GM23338 (cell line): ENCODE data around the gene ZDHHC23. TPM values are rescaled to one million over a fixed set of nuclear protein-coding genes. Genes with fewer than 3 reads are reported as not detected.

Experiments used
- ATAC-seq: fragments of 200-7000 bp; cut with Tn5 transposase; 3 replicates; pipeline ENCODE4 v1.9.1; 2020
- DNase-seq: peaks from one replicate; pipeline ENCODE4 v3.0.0-alpha.2; 2015; ENCODE audit warnings: low spot score
- H2AFZ ChIP-seq: fragments of 200-600 bp; sonication (generic); 2 replicates; pipeline ENCODE4 v1.8.0; 2016; ENCODE audit warnings: antibody characterized with exemption, mild to moderate bottlenecking, moderate library complexity
- H3F3A ChIP-seq: fragments of 200-600 bp; sonication (generic); replicated peaks from 2 replicates; pipeline ENCODE4 v1.8.0; 2017; ENCODE audit warnings: antibody characterized with exemption, mixed run types, low read depth
- H3K27ac ChIP-seq: fragments of 200-600 bp; sonication (generic); 2 replicates; pipeline ENCODE4 v1.6.1; 2016; ENCODE audit warnings: low read depth
- H3K27me3 ChIP-seq: fragments of 200-600 bp; sonication (generic); 2 replicates; pipeline ENCODE4 v1.8.0; 2016; ENCODE audit warnings: mild to moderate bottlenecking, mixed run types, moderate library complexity; ENCODE audit not compliant: insufficient read depth
- H3K36me3 ChIP-seq: fragments of 200-600 bp; sonication (generic); 2 replicates; pipeline ENCODE4 v1.8.0; 2016; ENCODE audit warnings: mild to moderate bottlenecking; ENCODE audit not compliant: insufficient read depth
- H3K4me1 ChIP-seq: fragments of 200-600 bp; sonication (generic); 2 replicates; pipeline ENCODE4 v1.8.0; 2016; ENCODE audit warnings: mild to moderate bottlenecking, moderate library complexity; ENCODE audit not compliant: insufficient read depth
- H3K4me2 ChIP-seq: fragments of 200-600 bp; sonication (generic); 2 replicates; pipeline ENCODE4 v1.7.1; 2017; ENCODE audit warnings: mixed run types
- H3K4me3 ChIP-seq: fragments of 200-600 bp; sonication (generic); 2 replicates; pipeline ENCODE4 v1.6.1; 2016; ENCODE audit warnings: mixed run types
- H3K79me2 ChIP-seq: fragments of 200-600 bp; sonication (generic); replicated peaks from 2 replicates; pipeline ENCODE4 v1.8.0; 2017; ENCODE audit warnings: mild to moderate bottlenecking; ENCODE audit not compliant: insufficient read depth
- H3K9me2 ChIP-seq: fragments of 200-600 bp; sonication (generic); 2 replicates; pipeline ENCODE4 v1.8.0; 2017; ENCODE audit not compliant: insufficient read depth
- H4K20me1 ChIP-seq: fragments of 200-600 bp; sonication (generic); replicated peaks from 2 replicates; pipeline ENCODE4 v1.8.0; 2017; ENCODE audit warnings: mild to moderate bottlenecking; ENCODE audit not compliant: insufficient read depth
- H3K27ac Mint-ChIP-seq: 2 replicates; pipeline ENCODE4 v1.8.0; 2020; ENCODE audit warnings: inconsistent platforms, mild to moderate bottlenecking, moderate library complexity, mixed read lengths
- H3K27me3 Mint-ChIP-seq: 3 replicates; pipeline ENCODE4 v1.8.0; 2022; ENCODE audit warnings: low read depth, mild to moderate bottlenecking, moderate library complexity, mixed read lengths, inconsistent platforms; ENCODE audit not compliant: insufficient read depth, poor library complexity
- H3K36me3 Mint-ChIP-seq: 3 replicates; pipeline ENCODE4 v1.8.0; 2021; ENCODE audit warnings: low read depth, mild to moderate bottlenecking, inconsistent platforms, moderate library complexity, mixed read lengths
- H3K4me1 Mint-ChIP-seq: 3 replicates; pipeline ENCODE4 v1.8.0; 2020; ENCODE audit warnings: mild to moderate bottlenecking, inconsistent platforms, mixed read lengths
- H3K4me3 Mint-ChIP-seq: 3 replicates; pipeline ENCODE4 v1.8.0; 2021; ENCODE audit warnings: moderate library complexity, mild to moderate bottlenecking, inconsistent platforms, mixed read lengths
- H3K9me3 Mint-ChIP-seq: 3 replicates; pipeline ENCODE4 v1.8.0; 2020; ENCODE audit warnings: moderate library complexity, mild to moderate bottlenecking, inconsistent platforms, mixed read lengths
- CREB1 ChIP-seq: fragments of 250-450 bp; sonication (Bioruptor Pico); IDR thresholded peaks from 2 replicates; pipeline ENCODE4 v1.5.0; 2020; ENCODE audit warnings: low read depth, mild to moderate bottlenecking, moderate library complexity
- EZH2 ChIP-seq: fragments of 200-600 bp; sonication (generic); IDR thresholded peaks from one replicate; pipeline ENCODE4 v1.8.0; 2017; ENCODE audit warnings: antibody characterized with exemption, mild to moderate bottlenecking, low read depth; ENCODE audit not compliant: unreplicated experiment
- EZH2phosphoT487 ChIP-seq: fragments of 200-600 bp; sonication (generic); IDR thresholded peaks from one replicate; pipeline ENCODE4 v1.8.1; 2018; ENCODE audit warnings: antibody characterized with exemption; ENCODE audit not compliant: unreplicated experiment
- JUNB ChIP-seq: IDR thresholded peaks from one replicate; pipeline ENCODE4 v1.6.1; 2016; ENCODE audit warnings: antibody characterized with exemption; ENCODE audit not compliant: unreplicated experiment
- NANOG ChIP-seq: IDR thresholded peaks from 2 replicates; pipeline ENCODE4 v1.6.1; 2016; ENCODE audit warnings: antibody characterized with exemption, borderline replicate concordance
- POLR2AphosphoS5 ChIP-seq: IDR thresholded peaks from 2 replicates; pipeline ENCODE4 v1.6.1; 2016; ENCODE audit warnings: antibody characterized with exemption, low read depth
- STAT1 ChIP-seq: IDR thresholded peaks from one replicate; pipeline ENCODE4 v1.6.1; 2016; ENCODE audit warnings: antibody characterized with exemption; ENCODE audit not compliant: unreplicated experiment
- ZNF114 ChIP-seq: fragments of 250-450 bp; sonication (Bioruptor Pico); IDR thresholded peaks from 2 replicates; pipeline ENCODE4 v1.5.0; 2020; ENCODE audit warnings: mild to moderate bottlenecking, moderate library complexity
- ZNF331 ChIP-seq: fragments of 250-450 bp; sonication (Bioruptor Pico); IDR thresholded peaks from 2 replicates; pipeline ENCODE4 v1.5.0; 2020; ENCODE audit warnings: low read depth, mild to moderate bottlenecking, moderate library complexity
- polyA plus RNA-seq: library from polyadenylated mRNA; unstranded; fragments of >200 nt; fragmentation: Nextera tagmentation; extraction: Ambion mirVana; gene quantifications from 2 replicates; pipeline ENCODE4 v1.2.1, GENCODE V29; 2016
- total RNA-seq: library from RNA; depleted of rRNA; stranded (reverse); fragments of >200 nt; shearing (Covaris generic); gene quantifications from 2 replicates; pipeline ENCODE4 v1.2.3, GENCODE V29; 2014
- TF ChIP-seq, protein P1 (sequence below): IDR thresholded peaks from one replicate; pipeline ENCODE4 v1.6.1; 2018; ENCODE audit warnings: antibody characterized with exemption; ENCODE audit not compliant: unreplicated experiment
- TF ChIP-seq, protein P2 (sequence below): IDR thresholded peaks from 2 replicates; pipeline ENCODE4 v1.6.1; 2016; ENCODE audit warnings: antibody characterized with exemption
- TF ChIP-seq, protein P3 (sequence below), 2 experiments: fragments of 200-600 bp in 1 of 2; sonication (generic) in 1 of 2; conservative IDR thresholded peaks; 2 replicates each; pipeline versions ENCODE4 v1.5.1 to v1.6.1; 2016 to 2017; ENCODE audit warnings: antibody characterized with exemption in 2 of 2, low read depth in 2 of 2, mild to moderate bottlenecking in 2 of 2, moderate library complexity in 1 of 2
- TF ChIP-seq, protein P4 (sequence below): fragments of 250-450 bp; sonication (Bioruptor Pico); IDR thresholded peaks from 2 replicates; pipeline ENCODE4 v1.5.0; 2020; ENCODE audit warnings: mild to moderate bottlenecking, moderate library complexity

Gene ZDHHC23
- total and polyA plus RNA-seq, 2 experiments from 2014 or later = 3.5 to 14.5 TPM

DNA sequence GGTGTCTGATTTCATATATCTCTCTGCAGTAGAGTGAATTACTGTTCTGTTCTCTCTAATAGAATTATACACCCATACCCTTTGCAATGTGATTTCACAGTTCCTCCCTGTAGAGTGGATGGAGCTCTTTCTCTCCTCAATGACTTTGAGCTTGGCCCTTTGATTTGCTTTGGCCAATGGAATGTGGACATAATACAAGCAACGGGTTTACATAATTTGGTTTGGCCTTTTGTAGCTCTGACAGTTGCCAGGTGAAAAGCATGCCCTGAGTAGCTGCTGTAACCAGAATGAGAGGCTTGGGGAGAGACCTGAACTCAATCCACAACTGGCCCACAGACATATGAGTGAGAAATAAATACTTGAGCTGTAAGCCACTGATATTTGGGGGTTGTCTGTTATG, 32.1 kb downstream of the ZDHHC23 start:
- DNase-seq (no peak), ATAC-seq (no peak)
- Histone ChIP-seq H3K4me3 (no peak overlapping the region), H4K20me1 (no peaks in the 10 kb centered on the region), H3K79me2 (no peaks in the 10 kb centered on the region), H3K9me2 (peaks cover 5% of the 10 kb centered on the region; the same call in 1 of the 2 replicates), H3K36me3 (no peaks in the 10 kb centered on the region; the same call in 1 of the 2 replicates), H2AFZ (no peak overlapping the region), H3F3A (no peaks in the 10 kb centered on the region), H3K27ac (no peak overlapping the region), H3K4me2 (no peak overlapping the region), H3K4me1 (no peaks in the 10 kb centered on the region), H3K27me3 (no peaks in the 10 kb centered on the region)
- Mint-ChIP-seq H3K4me3 (no peak overlapping the region), H3K4me1 (no peaks in the 10 kb centered on the region), H3K27ac (no peak overlapping the region), H3K9me3 (no peaks in the 10 kb centered on the region), H3K27me3 (no peaks in the 10 kb centered on the region), H3K36me3 (no peaks in the 10 kb centered on the region)
- no peak for TF ChIP-seq CREB1 (CRISPR knock-in tag)
- no peak for TF ChIP-seq ZNF114 (CRISPR knock-in tag)
- TF ChIP-seq EZH2 = no peak
- TF ChIP-seq NANOG = no peak
- TF ChIP-seq, protein P1, sequence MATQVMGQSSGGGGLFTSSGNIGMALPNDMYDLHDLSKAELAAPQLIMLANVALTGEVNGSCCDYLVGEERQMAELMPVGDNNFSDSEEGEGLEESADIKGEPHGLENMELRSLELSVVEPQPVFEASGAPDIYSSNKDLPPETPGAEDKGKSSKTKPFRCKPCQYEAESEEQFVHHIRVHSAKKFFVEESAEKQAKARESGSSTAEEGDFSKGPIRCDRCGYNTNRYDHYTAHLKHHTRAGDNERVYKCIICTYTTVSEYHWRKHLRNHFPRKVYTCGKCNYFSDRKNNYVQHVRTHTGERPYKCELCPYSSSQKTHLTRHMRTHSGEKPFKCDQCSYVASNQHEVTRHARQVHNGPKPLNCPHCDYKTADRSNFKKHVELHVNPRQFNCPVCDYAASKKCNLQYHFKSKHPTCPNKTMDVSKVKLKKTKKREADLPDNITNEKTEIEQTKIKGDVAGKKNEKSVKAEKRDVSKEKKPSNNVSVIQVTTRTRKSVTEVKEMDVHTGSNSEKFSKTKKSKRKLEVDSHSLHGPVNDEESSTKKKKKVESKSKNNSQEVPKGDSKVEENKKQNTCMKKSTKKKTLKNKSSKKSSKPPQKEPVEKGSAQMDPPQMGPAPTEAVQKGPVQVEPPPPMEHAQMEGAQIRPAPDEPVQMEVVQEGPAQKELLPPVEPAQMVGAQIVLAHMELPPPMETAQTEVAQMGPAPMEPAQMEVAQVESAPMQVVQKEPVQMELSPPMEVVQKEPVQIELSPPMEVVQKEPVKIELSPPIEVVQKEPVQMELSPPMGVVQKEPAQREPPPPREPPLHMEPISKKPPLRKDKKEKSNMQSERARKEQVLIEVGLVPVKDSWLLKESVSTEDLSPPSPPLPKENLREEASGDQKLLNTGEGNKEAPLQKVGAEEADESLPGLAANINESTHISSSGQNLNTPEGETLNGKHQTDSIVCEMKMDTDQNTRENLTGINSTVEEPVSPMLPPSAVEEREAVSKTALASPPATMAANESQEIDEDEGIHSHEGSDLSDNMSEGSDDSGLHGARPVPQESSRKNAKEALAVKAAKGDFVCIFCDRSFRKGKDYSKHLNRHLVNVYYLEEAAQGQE = no peak
- no peak for TF ChIP-seq POLR2AphosphoS5
- TF ChIP-seq, protein P2, sequence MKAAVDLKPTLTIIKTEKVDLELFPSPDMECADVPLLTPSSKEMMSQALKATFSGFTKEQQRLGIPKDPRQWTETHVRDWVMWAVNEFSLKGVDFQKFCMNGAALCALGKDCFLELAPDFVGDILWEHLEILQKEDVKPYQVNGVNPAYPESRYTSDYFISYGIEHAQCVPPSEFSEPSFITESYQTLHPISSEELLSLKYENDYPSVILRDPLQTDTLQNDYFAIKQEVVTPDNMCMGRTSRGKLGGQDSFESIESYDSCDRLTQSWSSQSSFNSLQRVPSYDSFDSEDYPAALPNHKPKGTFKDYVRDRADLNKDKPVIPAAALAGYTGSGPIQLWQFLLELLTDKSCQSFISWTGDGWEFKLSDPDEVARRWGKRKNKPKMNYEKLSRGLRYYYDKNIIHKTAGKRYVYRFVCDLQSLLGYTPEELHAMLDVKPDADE = no peak
- no peak for TF ChIP-seq JUNB
- TF ChIP-seq EZH2phosphoT487 = no peak
- TF ChIP-seq, protein P3, sequence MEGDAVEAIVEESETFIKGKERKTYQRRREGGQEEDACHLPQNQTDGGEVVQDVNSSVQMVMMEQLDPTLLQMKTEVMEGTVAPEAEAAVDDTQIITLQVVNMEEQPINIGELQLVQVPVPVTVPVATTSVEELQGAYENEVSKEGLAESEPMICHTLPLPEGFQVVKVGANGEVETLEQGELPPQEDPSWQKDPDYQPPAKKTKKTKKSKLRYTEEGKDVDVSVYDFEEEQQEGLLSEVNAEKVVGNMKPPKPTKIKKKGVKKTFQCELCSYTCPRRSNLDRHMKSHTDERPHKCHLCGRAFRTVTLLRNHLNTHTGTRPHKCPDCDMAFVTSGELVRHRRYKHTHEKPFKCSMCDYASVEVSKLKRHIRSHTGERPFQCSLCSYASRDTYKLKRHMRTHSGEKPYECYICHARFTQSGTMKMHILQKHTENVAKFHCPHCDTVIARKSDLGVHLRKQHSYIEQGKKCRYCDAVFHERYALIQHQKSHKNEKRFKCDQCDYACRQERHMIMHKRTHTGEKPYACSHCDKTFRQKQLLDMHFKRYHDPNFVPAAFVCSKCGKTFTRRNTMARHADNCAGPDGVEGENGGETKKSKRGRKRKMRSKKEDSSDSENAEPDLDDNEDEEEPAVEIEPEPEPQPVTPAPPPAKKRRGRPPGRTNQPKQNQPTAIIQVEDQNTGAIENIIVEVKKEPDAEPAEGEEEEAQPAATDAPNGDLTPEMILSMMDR (conservative IDR thresholded peaks at IDR 0.05; ENCODE audit: low read depth in 2 of 2) = no peak
- no peak for TF ChIP-seq ZNF331 (CRISPR knock-in tag)
- TF ChIP-seq STAT1 = no peak
- TF ChIP-seq, protein P4, sequence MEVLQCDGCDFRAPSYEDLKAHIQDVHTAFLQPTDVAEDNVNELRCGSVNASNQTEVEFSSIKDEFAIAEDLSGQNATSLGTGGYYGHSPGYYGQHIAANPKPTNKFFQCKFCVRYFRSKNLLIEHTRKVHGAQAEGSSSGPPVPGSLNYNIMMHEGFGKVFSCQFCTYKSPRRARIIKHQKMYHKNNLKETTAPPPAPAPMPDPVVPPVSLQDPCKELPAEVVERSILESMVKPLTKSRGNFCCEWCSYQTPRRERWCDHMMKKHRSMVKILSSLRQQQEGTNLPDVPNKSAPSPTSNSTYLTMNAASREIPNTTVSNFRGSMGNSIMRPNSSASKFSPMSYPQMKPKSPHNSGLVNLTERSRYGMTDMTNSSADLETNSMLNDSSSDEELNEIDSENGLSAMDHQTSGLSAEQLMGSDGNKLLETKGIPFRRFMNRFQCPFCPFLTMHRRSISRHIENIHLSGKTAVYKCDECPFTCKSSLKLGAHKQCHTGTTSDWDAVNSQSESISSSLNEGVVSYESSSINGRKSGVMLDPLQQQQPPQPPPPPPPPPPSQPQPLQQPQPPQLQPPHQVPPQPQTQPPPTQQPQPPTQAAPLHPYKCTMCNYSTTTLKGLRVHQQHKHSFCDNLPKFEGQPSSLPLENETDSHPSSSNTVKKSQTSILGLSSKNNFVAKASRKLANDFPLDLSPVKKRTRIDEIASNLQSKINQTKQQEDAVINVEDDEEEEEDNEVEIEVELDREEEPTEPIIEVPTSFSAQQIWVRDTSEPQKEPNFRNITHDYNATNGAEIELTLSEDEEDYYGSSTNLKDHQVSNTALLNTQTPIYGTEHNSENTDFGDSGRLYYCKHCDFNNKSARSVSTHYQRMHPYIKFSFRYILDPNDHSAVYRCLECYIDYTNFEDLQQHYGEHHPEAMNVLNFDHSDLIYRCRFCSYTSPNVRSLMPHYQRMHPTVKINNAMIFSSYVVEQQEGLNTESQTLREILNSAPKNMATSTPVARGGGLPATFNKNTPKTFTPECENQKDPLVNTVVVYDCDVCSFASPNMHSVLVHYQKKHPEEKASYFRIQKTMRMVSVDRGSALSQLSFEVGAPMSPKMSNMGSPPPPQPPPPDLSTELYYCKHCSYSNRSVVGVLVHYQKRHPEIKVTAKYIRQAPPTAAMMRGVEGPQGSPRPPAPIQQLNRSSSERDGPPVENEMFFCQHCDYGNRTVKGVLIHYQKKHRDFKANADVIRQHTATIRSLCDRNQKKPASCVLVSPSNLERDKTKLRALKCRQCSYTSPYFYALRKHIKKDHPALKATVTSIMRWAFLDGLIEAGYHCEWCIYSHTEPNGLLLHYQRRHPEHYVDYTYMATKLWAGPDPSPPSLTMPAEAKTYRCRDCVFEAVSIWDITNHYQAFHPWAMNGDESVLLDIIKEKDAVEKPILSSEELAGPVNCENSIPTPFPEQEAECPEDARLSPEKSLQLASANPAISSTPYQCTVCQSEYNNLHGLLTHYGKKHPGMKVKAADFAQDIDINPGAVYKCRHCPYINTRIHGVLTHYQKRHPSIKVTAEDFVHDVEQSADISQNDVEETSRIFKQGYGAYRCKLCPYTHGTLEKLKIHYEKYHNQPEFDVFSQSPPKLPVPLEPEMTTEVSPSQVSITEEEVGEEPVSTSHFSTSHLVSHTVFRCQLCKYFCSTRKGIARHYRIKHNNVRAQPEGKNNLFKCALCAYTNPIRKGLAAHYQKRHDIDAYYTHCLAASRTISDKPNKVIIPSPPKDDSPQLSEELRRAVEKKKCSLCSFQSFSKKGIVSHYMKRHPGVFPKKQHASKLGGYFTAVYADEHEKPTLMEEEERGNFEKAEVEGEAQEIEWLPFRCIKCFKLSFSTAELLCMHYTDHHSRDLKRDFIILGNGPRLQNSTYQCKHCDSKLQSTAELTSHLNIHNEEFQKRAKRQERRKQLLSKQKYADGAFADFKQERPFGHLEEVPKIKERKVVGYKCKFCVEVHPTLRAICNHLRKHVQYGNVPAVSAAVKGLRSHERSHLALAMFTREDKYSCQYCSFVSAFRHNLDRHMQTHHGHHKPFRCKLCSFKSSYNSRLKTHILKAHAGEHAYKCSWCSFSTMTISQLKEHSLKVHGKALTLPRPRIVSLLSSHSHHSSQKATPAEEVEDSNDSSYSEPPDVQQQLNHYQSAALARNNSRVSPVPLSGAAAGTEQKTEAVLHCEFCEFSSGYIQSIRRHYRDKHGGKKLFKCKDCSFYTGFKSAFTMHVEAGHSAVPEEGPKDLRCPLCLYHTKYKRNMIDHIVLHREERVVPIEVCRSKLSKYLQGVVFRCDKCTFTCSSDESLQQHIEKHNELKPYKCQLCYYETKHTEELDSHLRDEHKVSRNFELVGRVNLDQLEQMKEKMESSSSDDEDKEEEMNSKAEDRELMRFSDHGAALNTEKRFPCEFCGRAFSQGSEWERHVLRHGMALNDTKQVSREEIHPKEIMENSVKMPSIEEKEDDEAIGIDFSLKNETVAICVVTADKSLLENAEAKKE (CRISPR knock-in tag) = no peak
